Natural killer cell (primary cell): ENCODE data around the gene PI4K2B. TPM values are rescaled to one million over a fixed set of nuclear protein-coding genes. Genes with fewer than 3 reads are reported as not detected.

Source experiments
- ATAC-seq, 3 donors: fragments of 150-1000 bp in 2 of 3; fragments of 200-7000 bp in 1 of 3; cut with Tn5 transposase; 1 replicate in 1 of 3; 2 replicates in 2 of 3; pipeline ENCODE4 v1.10.0; 2021; ENCODE audit warnings: mild to moderate bottlenecking in 2 of 3, moderate library complexity in 2 of 3
- DNase-seq, 2 donors: peaks; one replicate each; pipeline versions ENCODE4 v3.0.0 to v3.0.0-alpha.2; 2013 to 2021; ENCODE audit warnings: mixed read lengths in 1 of 2
- H3K27ac ChIP-seq: one replicate; pipeline ENCODE4 v1.5.1; 2013; ENCODE audit warnings: mild to moderate bottlenecking, low read length
- H3K27me3 ChIP-seq: one replicate; pipeline ENCODE4 v1.6.1; 2013; ENCODE audit warnings: low read length; ENCODE audit not compliant: control insufficient read depth, insufficient read depth
- H3K36me3 ChIP-seq: one replicate; pipeline ENCODE4 v1.6.1; 2013; ENCODE audit warnings: low read length; ENCODE audit not compliant: control insufficient read depth, insufficient read depth
- H3K4me1 ChIP-seq: one replicate; pipeline ENCODE4 v1.6.1; 2013; ENCODE audit warnings: low read length; ENCODE audit not compliant: control insufficient read depth, insufficient read depth
- H3K4me3 ChIP-seq: one replicate; pipeline ENCODE4 v1.5.1; 2013; ENCODE audit warnings: low read length
- H3K9me3 ChIP-seq: one replicate; pipeline ENCODE4 v1.6.1; 2013; ENCODE audit warnings: low read length; ENCODE audit not compliant: control insufficient read depth, insufficient read depth
- H3K27ac Mint-ChIP-seq, 2 donors: one replicate each; pipeline ENCODE4 v1.8.0; 2022; ENCODE audit warnings: mild to moderate bottlenecking in 2 of 2, mixed read lengths in 2 of 2, moderate library complexity in 1 of 2
- H3K27me3 Mint-ChIP-seq, 2 donors: one replicate each; pipeline ENCODE4 v1.8.0; 2022; ENCODE audit warnings: low read depth in 2 of 2, mixed read lengths in 2 of 2
- H3K36me3 Mint-ChIP-seq: one replicate; pipeline ENCODE4 v1.8.0; 2022; ENCODE audit warnings: mixed read lengths
- H3K4me1 Mint-ChIP-seq, 2 donors: one replicate each; pipeline ENCODE4 v1.8.0; 2022; ENCODE audit warnings: mixed read lengths in 2 of 2
- H3K4me3 Mint-ChIP-seq: one replicate; pipeline ENCODE4 v1.8.0; 2022; ENCODE audit warnings: mild to moderate bottlenecking, moderate library complexity, mixed read lengths
- H3K9me3 Mint-ChIP-seq, 2 donors: one replicate each; pipeline ENCODE4 v1.8.0; 2022; ENCODE audit warnings: mixed read lengths in 2 of 2
- WGBS: methylation state at CpG from one replicate; pipeline ENCODE4 v1.1.7; 2013; ENCODE audit warnings: missing lambda C conversion rate; ENCODE audit not compliant: insufficient coverage; 5-methylcytosine and 5-hydroxymethylcytosine counted together
- intact Hi-C: fragments of 100-400 bp; cut with micrococcal nuclease; formaldehyde crosslinking; loops from one replicate; pipeline ENCODE4 v1.14.2; 2022
- total RNA-seq, 4 donors: library from RNA; stranded (reverse); fragments of 120-200 nt in 1 of 4; gene quantifications; one replicate each; pipeline versions ENCODE4 v1.2.3 to v1.2.4, GENCODE V29; 2013 to 2022
- TF ChIP-seq, protein P1 (sequence below): fragments of 200-600 bp; IDR thresholded peaks from one replicate; pipeline ENCODE4 v1.8.0; 2022; ENCODE audit warnings: antibody characterized with exemption

The PI4K2B gene
- total RNA-seq, 3 donors from 2014 or later (not counting 1 experiment from before 2014, with no cell fraction given), result 12.2 to 14.5 (median 13.0) TPM

- DNase-seq, result no peak
- Mint-ChIP-seq H3K4me3 (no peak overlapping the region), H3K4me1 (no peaks in the 10 kb centered on the region), H3K27me3 (peaks cover 6 to 9% of the 10 kb centered on the region in 2 donors), H3K9me3 (peaks cover 6 to 8% of the 10 kb centered on the region in 2 donors), H3K27ac (no peak overlapping the region), H3K36me3 (peaks cover 15% of the 10 kb centered on the region)
- intact Hi-C loops, result no loop called here
- H3K27me3 ChIP-seq, result no peaks in the 10 kb centered on the region
- no peak overlapping the region for H3K4me3 ChIP-seq
- no peak overlapping the region for H3K27ac ChIP-seq
- WGBS, result 86% methylated on average over 12 of the region's 12 CpGs
- no peak for ATAC-seq
- H3K36me3 ChIP-seq, result no peaks in the 10 kb centered on the region
- H3K4me1 ChIP-seq, result no peaks in the 10 kb centered on the region
- TF ChIP-seq, protein P1, sequence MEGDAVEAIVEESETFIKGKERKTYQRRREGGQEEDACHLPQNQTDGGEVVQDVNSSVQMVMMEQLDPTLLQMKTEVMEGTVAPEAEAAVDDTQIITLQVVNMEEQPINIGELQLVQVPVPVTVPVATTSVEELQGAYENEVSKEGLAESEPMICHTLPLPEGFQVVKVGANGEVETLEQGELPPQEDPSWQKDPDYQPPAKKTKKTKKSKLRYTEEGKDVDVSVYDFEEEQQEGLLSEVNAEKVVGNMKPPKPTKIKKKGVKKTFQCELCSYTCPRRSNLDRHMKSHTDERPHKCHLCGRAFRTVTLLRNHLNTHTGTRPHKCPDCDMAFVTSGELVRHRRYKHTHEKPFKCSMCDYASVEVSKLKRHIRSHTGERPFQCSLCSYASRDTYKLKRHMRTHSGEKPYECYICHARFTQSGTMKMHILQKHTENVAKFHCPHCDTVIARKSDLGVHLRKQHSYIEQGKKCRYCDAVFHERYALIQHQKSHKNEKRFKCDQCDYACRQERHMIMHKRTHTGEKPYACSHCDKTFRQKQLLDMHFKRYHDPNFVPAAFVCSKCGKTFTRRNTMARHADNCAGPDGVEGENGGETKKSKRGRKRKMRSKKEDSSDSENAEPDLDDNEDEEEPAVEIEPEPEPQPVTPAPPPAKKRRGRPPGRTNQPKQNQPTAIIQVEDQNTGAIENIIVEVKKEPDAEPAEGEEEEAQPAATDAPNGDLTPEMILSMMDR, result no peak
- H3K9me3 ChIP-seq, result no peaks in the 10 kb centered on the region
These were observed 57.4 kb downstream of the PI4K2B start for GRCh38 chr4:25291158-25291733.

DNA sequence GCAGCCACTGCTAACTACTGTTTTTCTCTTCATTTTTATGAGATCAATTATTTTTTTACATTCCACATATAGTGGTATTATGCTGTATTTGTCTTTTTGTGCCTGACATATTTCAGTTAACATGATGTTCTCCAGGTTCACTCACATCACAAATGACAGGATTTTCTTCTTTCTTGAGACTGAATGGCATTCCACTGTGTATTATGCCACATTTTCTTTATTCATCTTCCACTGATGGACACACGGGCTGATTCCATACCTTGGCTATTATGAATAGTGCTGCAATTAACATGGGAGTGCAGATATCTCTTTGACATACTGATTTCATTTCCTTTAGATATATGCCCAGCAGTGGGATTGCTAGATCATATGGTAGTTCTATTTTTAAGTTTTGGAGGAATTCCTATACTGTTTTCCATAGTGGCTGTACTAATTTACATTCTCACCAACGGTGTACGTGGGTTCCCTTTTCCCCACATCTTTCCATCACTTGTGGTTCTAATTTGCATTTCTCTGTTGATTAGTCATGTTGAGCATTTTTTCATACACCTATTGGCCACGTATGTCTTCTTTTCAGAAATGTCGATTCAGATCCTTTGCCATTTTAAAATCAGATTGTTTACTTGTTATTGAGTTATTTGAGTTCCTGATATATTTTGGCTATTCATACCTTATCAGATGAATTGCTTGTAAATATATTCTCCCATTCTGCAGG is 63.9 kb downstream of the PI4K2B start:
- Mint-ChIP-seq H3K4me3 (no peak overlapping the region), H3K27me3 (peaks cover 16 to 17% of the 10 kb centered on the region in 2 donors), H3K27ac (no peak overlapping the region), H3K36me3 (no peaks in the 10 kb centered on the region), H3K9me3 (no peaks in the 10 kb centered on the region), H3K4me1 (no peaks in the 10 kb centered on the region)
- intact Hi-C loops, result no loop called here
- Histone ChIP-seq H3K27me3 (no peaks in the 10 kb centered on the region), H3K36me3 (no peaks in the 10 kb centered on the region), H3K9me3 (no peaks in the 10 kb centered on the region), H3K4me1 (no peaks in the 10 kb centered on the region), H3K4me3 (no peak overlapping the region), H3K27ac (no peak overlapping the region)
- ATAC-seq (no peak), DNase-seq (no peak)
- WGBS, result 44% methylated on average over 2 of the region's 5 CpGs
- TF ChIP-seq, protein P1, result no peak

GRCh38 chr4:25299476-25300203 is 65.8 kb downstream of the PI4K2B start:
- 68% methylated on average over 10 of the region's 10 CpGs for WGBS
- Histone ChIP-seq H3K36me3 (no peaks in the 10 kb centered on the region), H3K4me3 (no peak overlapping the region), H3K9me3 (no peaks in the 10 kb centered on the region), H3K27ac (no peak overlapping the region), H3K27me3 (no peaks in the 10 kb centered on the region), H3K4me1 (no peaks in the 10 kb centered on the region)
- Mint-ChIP-seq H3K9me3 (no peaks in the 10 kb centered on the region), H3K27ac (no peak overlapping the region), H3K27me3 (peaks cover 15 to 19% of the 10 kb centered on the region in 2 donors), H3K4me1 (no peaks in the 10 kb centered on the region), H3K36me3 (no peaks in the 10 kb centered on the region), H3K4me3 (no peak overlapping the region)
- ATAC-seq (no peak), DNase-seq (no peak)
- intact Hi-C loops, result no loop called here
- TF ChIP-seq, protein P1, result no peak
